ENCODE measurements around the gene UGT2B15. TPM values are rescaled to one million over a fixed set of nuclear protein-coding genes. Genes with fewer than 3 reads are reported as not detected.
"Not testable (repeated sequence)": the region's sequence is repeated elsewhere in the genome, so short reads cannot be mapped to it uniquely, and the experiment has no call there.

Gene UGT2B15
- total and polyA plus RNA-seq, 2 donors (not counting 1 experiment from before 2014, with no cell fraction given), result not detected

- no peaks in the 10 kb centered on the region for H3K9me3 ChIP-seq (ENCODE audit: control insufficient read depth, insufficient read depth, low read depth, low read length)
- H3K4me3 ChIP-seq (replicated peaks in 1 of 4; ENCODE audit: control extremely low read depth in 1 of 4, insufficient read depth in 1 of 4, low read depth in 3 of 4, low read length in 4 of 4), result no peak overlapping the region
- no peaks in the 10 kb centered on the region for H3K36me3 ChIP-seq (ENCODE audit: control insufficient read depth, insufficient read depth, low read length)
- H2AFZ ChIP-seq (ENCODE audit: low read length), result no peak overlapping the region
- H3K79me2 ChIP-seq (ENCODE audit: control insufficient read depth, insufficient read depth, low read length), result no peaks in the 10 kb centered on the region
- no peak overlapping the region for H3K9ac ChIP-seq (ENCODE audit: insufficient read depth, low read length)
- no peaks in the 10 kb centered on the region for H4K20me1 ChIP-seq (ENCODE audit: control insufficient read depth, extremely low read depth, insufficient read depth, low read length)
- H3K4me2 ChIP-seq (ENCODE audit: extremely low read depth, insufficient read depth, low read length), result no peak overlapping the region
- no peak overlapping the region for H3K27ac ChIP-seq (ENCODE audit: insufficient read depth, low read length)
- DNase-seq (ENCODE audit: low read depth in 2 of 2), result no peak
- H3K4me1 ChIP-seq (ENCODE audit: control insufficient read depth, extremely low read depth, insufficient read depth, low read length), result no peaks in the 10 kb centered on the region
- TF ChIP-seq CTCF (conservative IDR thresholded peaks at IDR 0.05 in 1 of 2, IDR thresholded peaks at IDR 0.05 in 1 of 2; ENCODE audit: low read depth in 1 of 2, low read length in 2 of 2) (no peak), EZH2 (IDR thresholded peaks at IDR 0.05; ENCODE audit: low read length, missing control alignments) (no peak)
- no peaks in the 10 kb centered on the region for H3K27me3 ChIP-seq (ENCODE audit: control insufficient read depth, insufficient read depth, low read length)
Measured at GRCh38 chr4:68708566-68708965, 38.1 kb upstream of the UGT2B15 start.

- H3K27me3 ChIP-seq (ENCODE audit: control insufficient read depth, insufficient read depth, low read length); H3K27ac ChIP-seq (ENCODE audit: insufficient read depth, low read length): not testable (repeated sequence)
Measured at GRCh38 chr4:68703168-68703567, 32.7 kb upstream of the UGT2B15 start.

GRCh38 chr4:68700152-68700551 lies 29.7 kb upstream of the UGT2B15 start:
- no peak overlapping the region for H2AFZ ChIP-seq (ENCODE audit: low read length)
- H3K27ac ChIP-seq (ENCODE audit: insufficient read depth, low read length), result no peak overlapping the region
- no peak overlapping the region for H3K9ac ChIP-seq (ENCODE audit: insufficient read depth, low read length)
- TF ChIP-seq CTCF (conservative IDR thresholded peaks at IDR 0.05 in 1 of 2, IDR thresholded peaks at IDR 0.05 in 1 of 2; ENCODE audit: low read depth in 1 of 2, low read length in 2 of 2) (no peak), EZH2 (IDR thresholded peaks at IDR 0.05; ENCODE audit: low read length, missing control alignments) (no peak)
- H3K9me3 ChIP-seq (ENCODE audit: control insufficient read depth, insufficient read depth, low read depth, low read length), result no peaks in the 10 kb centered on the region
- no peaks in the 10 kb centered on the region for H3K27me3 ChIP-seq (ENCODE audit: control insufficient read depth, insufficient read depth, low read length)
- H3K36me3 ChIP-seq (ENCODE audit: control insufficient read depth, insufficient read depth, low read length), result no peaks in the 10 kb centered on the region
- no peak for DNase-seq (ENCODE audit: low read depth in 2 of 2)
- no peaks in the 10 kb centered on the region for H4K20me1 ChIP-seq (ENCODE audit: control insufficient read depth, extremely low read depth, insufficient read depth, low read length)
- H3K4me3 ChIP-seq (replicated peaks in 1 of 4; ENCODE audit: control extremely low read depth in 1 of 4, insufficient read depth in 1 of 4, low read depth in 3 of 4, low read length in 4 of 4), result no peak overlapping the region
- no peaks in the 10 kb centered on the region for H3K4me1 ChIP-seq (ENCODE audit: control insufficient read depth, extremely low read depth, insufficient read depth, low read length)
- H3K4me2 ChIP-seq (ENCODE audit: extremely low read depth, insufficient read depth, low read length), result no peak overlapping the region
- no peaks in the 10 kb centered on the region for H3K79me2 ChIP-seq (ENCODE audit: control insufficient read depth, insufficient read depth, low read length)

More at GRCh38 chr4:68703168-68703567, 32.7 kb upstream of the UGT2B15 start:
- not testable (repeated sequence) for H3K36me3 ChIP-seq (ENCODE audit: control insufficient read depth, insufficient read depth, low read length); H3K4me3 ChIP-seq (replicated peaks in 1 of 4; ENCODE audit: control extremely low read depth in 1 of 4, insufficient read depth in 1 of 4, low read depth in 3 of 4, low read length in 4 of 4); H4K20me1 ChIP-seq (ENCODE audit: control insufficient read depth, extremely low read depth, insufficient read depth, low read length); H3K9ac ChIP-seq (ENCODE audit: insufficient read depth, low read length); H2AFZ ChIP-seq (ENCODE audit: low read length); H3K9me3 ChIP-seq (ENCODE audit: control insufficient read depth, insufficient read depth, low read depth, low read length); H3K4me1 ChIP-seq (ENCODE audit: control insufficient read depth, extremely low read depth, insufficient read depth, low read length); H3K79me2 ChIP-seq (ENCODE audit: control insufficient read depth, insufficient read depth, low read length); H3K4me2 ChIP-seq (ENCODE audit: extremely low read depth, insufficient read depth, low read length); DNase-seq (ENCODE audit: low read depth in 2 of 2)
